ENCODE measurements around the gene MOK. TPM values are rescaled to one million over a fixed set of nuclear protein-coding genes. Genes with fewer than 3 reads are reported as not detected.
"Not testable (repeated sequence)": the region's sequence is repeated elsewhere in the genome, so short reads cannot be mapped to it uniquely, and the experiment has no call there.

Gene MOK, protein sequence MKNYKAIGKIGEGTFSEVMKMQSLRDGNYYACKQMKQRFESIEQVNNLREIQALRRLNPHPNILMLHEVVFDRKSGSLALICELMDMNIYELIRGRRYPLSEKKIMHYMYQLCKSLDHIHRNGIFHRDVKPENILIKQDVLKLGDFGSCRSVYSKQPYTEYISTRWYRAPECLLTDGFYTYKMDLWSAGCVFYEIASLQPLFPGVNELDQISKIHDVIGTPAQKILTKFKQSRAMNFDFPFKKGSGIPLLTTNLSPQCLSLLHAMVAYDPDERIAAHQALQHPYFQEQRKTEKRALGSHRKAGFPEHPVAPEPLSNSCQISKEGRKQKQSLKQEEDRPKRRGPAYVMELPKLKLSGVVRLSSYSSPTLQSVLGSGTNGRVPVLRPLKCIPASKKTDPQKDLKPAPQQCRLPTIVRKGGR
- 6.3 TPM for total RNA-seq
- long read RNA-seq, partial matches to known transcripts: 0 of 3 reads
- long read RNA-seq, other reads (novel, unspliced or antisense): 3 of 3 reads

DNA sequence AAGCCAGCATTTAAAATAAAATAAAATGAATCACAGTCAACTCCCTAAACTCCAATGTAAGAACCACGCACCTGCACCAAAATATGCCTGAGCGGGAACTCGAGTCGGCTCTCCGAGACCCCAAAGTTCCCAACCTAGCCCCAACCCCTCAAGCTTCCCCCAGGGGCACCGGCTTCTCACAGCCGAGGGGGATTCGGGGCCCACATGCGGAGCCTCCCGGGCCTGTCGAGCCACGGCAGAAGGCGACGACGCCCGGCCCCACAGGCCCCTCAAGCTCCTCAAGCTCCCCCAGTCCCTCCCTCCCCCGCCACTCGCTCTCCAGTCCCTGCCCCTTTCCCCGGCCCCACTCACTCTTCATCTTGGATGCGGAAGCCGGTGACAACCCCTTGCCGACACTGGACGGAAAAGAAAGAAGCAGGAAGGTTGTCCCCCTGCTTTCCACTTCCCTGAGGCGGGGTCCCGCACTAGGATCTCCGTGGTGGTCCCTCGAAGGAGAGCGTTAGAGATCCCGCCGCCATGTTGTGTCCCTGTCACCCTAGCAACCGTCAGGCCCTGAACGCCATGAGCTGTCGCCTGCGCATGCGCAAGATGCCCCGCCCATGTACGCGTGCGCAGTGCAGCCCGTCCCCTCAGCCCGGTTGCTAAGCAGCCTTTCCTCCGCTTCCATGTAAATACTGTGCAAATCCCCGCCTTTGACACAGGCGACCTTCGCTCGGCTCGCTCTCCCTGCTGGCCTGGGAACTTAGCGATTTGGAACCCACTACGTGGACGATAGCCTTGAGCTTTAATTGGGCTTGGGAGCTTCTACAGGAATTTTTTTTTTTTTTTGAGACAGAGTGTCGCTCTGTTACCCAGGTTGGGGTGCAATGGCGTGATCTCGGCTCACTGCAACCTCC lies at the start of gene MOK:
TSS of gene MOK (minus strand) at position 554 of the 896 bp plus-strand sequence. CDS start at position 358, 196 bp downstream.
- Histone ChIP-seq H3K36me3 (no peaks in the 10 kb centered on the region), H3K27me3 (no peaks in the 10 kb centered on the region), H3K27ac (peak within 1 kb of the TSS; percentile 87), H3K4me1 (peaks cover 8% of the 10 kb centered on the region), H3K4me3 (peak within 1 kb of the TSS; percentile 79), H3K9me3 (no peaks in the 10 kb centered on the region)
- ATAC-seq (peak; percentile 98), DNase-seq (peak; percentile 97)
- intact Hi-C loops (cut with DNase I): no loop called here
- TF ChIP-seq, protein P1, sequence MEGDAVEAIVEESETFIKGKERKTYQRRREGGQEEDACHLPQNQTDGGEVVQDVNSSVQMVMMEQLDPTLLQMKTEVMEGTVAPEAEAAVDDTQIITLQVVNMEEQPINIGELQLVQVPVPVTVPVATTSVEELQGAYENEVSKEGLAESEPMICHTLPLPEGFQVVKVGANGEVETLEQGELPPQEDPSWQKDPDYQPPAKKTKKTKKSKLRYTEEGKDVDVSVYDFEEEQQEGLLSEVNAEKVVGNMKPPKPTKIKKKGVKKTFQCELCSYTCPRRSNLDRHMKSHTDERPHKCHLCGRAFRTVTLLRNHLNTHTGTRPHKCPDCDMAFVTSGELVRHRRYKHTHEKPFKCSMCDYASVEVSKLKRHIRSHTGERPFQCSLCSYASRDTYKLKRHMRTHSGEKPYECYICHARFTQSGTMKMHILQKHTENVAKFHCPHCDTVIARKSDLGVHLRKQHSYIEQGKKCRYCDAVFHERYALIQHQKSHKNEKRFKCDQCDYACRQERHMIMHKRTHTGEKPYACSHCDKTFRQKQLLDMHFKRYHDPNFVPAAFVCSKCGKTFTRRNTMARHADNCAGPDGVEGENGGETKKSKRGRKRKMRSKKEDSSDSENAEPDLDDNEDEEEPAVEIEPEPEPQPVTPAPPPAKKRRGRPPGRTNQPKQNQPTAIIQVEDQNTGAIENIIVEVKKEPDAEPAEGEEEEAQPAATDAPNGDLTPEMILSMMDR (IDR thresholded peaks at IDR 0.05): no peak

DNA sequence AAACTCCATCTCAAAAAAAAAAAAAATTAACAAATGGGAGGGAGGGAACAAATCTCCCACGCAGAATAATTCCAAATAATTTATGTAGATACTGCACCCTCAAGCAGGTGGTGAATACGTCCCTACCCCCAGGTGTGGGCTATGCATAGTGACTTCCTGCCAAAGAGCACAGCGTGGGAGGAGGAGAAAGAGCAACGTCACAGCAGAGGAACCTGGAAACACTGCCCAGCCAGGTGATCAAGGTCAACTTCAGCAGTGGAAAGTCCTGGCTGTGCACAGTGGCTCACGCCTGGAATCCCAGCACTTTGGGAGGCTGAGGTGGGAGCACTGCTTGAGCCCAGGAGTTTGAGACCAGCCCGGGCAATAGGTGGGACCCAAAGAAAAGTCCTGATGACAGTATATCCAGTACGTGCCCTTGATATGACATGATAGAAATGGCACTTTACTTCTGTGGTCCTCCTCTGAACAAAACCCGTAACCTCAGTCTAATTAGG lies 48.2 kb upstream of the MOK start:
- H3K27me3 ChIP-seq: no peaks in the 10 kb centered on the region
- intact Hi-C loops (cut with DNase I): no loop called here
- no peak for DNase-seq
- H3K4me3 ChIP-seq: no peak overlapping the region
- H3K4me1 ChIP-seq: peaks cover 9% of the 10 kb centered on the region
- ATAC-seq: no peak
- H3K9me3 ChIP-seq: no peaks in the 10 kb centered on the region
- TF ChIP-seq, protein P1 (IDR thresholded peaks at IDR 0.05): no peak
- H3K36me3 ChIP-seq: peaks cover 84% of the 10 kb centered on the region
- no peak overlapping the region for H3K27ac ChIP-seq

DNA sequence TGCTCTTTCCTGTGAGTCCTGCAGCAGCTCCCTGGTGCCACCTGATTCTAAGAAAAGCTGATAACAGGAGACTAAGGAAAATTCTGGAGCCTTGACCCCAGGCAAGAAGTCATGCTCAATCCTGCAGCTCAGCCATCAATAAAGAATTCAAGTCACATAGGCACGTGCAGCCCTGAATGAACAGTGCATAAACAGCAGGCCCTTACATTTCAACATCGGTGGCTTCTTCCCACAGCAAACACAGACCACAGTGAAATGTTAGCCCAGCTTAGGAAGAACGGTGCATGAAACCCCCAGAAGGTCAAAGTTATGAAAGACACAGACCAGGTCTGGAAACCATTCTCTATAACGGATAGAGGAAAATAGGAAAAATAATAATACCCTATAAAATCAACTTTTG lies 47.2 kb upstream of the MOK start:
- intact Hi-C loops (cut with DNase I): no loop called here
- peaks cover 9% of the 10 kb centered on the region for H3K4me1 ChIP-seq
- DNase-seq: no peak
- no peak overlapping the region for H3K4me3 ChIP-seq
- TF ChIP-seq, protein P1 (IDR thresholded peaks at IDR 0.05): no peak
- ATAC-seq: no peak
- H3K27ac ChIP-seq: no peak overlapping the region
- peaks cover 84% of the 10 kb centered on the region for H3K36me3 ChIP-seq
- H3K27me3 ChIP-seq: no peaks in the 10 kb centered on the region
- H3K9me3 ChIP-seq: no peaks in the 10 kb centered on the region

DNA sequence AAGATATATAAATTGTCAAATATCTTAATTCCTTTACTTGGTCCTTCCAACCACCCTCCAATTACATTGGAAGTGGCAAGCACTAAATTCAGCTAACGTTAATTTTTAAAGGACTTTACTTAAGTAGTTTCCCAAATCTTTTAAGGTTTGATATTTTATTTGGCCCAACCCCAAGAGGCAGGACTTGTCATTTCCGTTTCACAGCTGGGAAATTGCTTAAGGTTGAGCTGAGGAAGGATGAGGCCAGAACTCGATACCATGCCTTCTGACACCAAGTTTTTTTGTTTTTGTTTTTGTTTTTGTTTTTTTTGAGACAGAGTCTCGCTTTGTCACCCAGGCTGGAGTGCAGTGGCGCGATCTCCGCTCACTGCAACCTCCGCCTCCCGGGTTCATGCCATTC lies 46.6 kb upstream of the MOK start:
- intact Hi-C loops (cut with DNase I); H3K4me3 ChIP-seq; DNase-seq; ATAC-seq; H3K4me1 ChIP-seq; H3K27me3 ChIP-seq; H3K9me3 ChIP-seq: not testable (repeated sequence)
- Histone ChIP-seq H3K36me3 (peaks cover 82% of the 10 kb centered on the region), H3K27ac (peak overlapping the region; percentile 42)

DNA sequence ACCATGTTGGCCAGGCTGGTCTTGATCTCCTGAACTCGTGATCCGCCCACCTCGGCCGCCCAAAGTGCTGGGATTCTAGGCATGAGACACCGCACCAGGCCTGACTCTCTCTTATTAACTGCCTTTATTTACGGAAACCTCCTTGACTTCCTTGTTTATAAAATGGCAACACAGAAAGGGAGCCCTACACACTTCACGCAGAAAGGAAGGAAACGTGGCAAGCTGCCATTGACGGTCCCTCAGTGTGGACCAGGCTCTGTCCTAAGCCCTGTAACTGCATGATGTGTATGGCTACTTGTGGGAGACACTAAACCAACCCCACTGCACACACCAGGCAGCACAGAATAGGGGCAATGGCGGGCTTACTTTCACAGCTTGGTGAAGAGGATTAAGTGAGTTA lies 46.1 kb upstream of the MOK start:
- peaks cover 82% of the 10 kb centered on the region for H3K36me3 ChIP-seq
- H3K4me3 ChIP-seq: no peak overlapping the region
- intact Hi-C loops (cut with DNase I): no loop called here
- H3K4me1 ChIP-seq: peaks cover 9% of the 10 kb centered on the region
- no peaks in the 10 kb centered on the region for H3K27me3 ChIP-seq
- peak overlapping the region; percentile 42 for H3K27ac ChIP-seq
- H3K9me3 ChIP-seq: no peaks in the 10 kb centered on the region
- DNase-seq (no peak), ATAC-seq (peak; percentile 70)
- TF ChIP-seq, protein P1 (IDR thresholded peaks at IDR 0.05): no peak
